HUES64 (cell line): ENCODE data around the gene OR4M1. TPM values are rescaled to one million over a fixed set of nuclear protein-coding genes. Genes with fewer than 3 reads are reported as not detected.
A peak's percentile ranks its signal among the peaks of the same experiment; 100 is the strongest.
"Not testable (repeated sequence)": the region's sequence is repeated elsewhere in the genome, so short reads cannot be mapped to it uniquely, and the experiment has no call there.

Source experiments
- H3K27ac ChIP-seq: 2 replicates; pipeline ENCODE4 v1.7.0; 2013; ENCODE audit warnings: low read depth, low read length, inconsistent platforms
- H3K27me3 ChIP-seq: 2 replicates; pipeline ENCODE4 v1.6.1; 2013; ENCODE audit warnings: mild to moderate bottlenecking, low read length; ENCODE audit not compliant: insufficient read depth
- H3K36me3 ChIP-seq: 2 replicates; pipeline ENCODE4 v1.6.1; 2013; ENCODE audit warnings: mild to moderate bottlenecking, low read length; ENCODE audit not compliant: insufficient read depth
- H3K4me1 ChIP-seq: 2 replicates; pipeline ENCODE4 v1.6.1; 2013; ENCODE audit warnings: mild to moderate bottlenecking, low read length, moderate library complexity; ENCODE audit not compliant: insufficient read depth
- H3K4me3 ChIP-seq: 2 replicates; pipeline ENCODE4 v1.5.1; 2013; ENCODE audit warnings: mild to moderate bottlenecking, low read length, moderate library complexity
- H3K9ac ChIP-seq: 2 replicates; pipeline ENCODE4 v1.6.1; 2013; ENCODE audit warnings: mild to moderate bottlenecking, low read depth, low read length
- H3K9me3 ChIP-seq: 2 replicates; pipeline ENCODE4 v1.6.1; 2013; ENCODE audit warnings: low read depth, low read length; ENCODE audit not compliant: insufficient read depth
- WGBS: fragments of 150-250, 120-280 bp; methylation state at CpG from one replicate; pipeline ENCODE4 v1.1.7; 2013; ENCODE audit warnings: missing lambda C conversion rate; 5-methylcytosine and 5-hydroxymethylcytosine counted together
- polyA plus RNA-seq, 2 experiments: library from polyadenylated mRNA; stranded (reverse); fragments of 50-300 nt; gene quantifications; one replicate each; pipeline ENCODE4 v1.2.3, GENCODE V29; 2013

OR4M1 gene
- not detected for polyA plus RNA-seq (2013, experiment 1 of 2)
- polyA plus RNA-seq (2013, experiment 2 of 2): not detected

GRCh38 chr14:19773204-19773603 is at the start of gene OR4M1:
OR4M1 (plus strand) TSS chr14:19773504; CDS start chr14:19780323, 6,819 bp downstream.
- 17% methylated on average over 1 of the region's 1 CpG for WGBS
- H3K4me3 ChIP-seq, H3K9ac ChIP-seq, H3K36me3 ChIP-seq, H3K27me3 ChIP-seq, H3K27ac ChIP-seq, H3K4me1 ChIP-seq: not testable (repeated sequence)
- H3K9me3 ChIP-seq: peaks cover 93% of the 10 kb centered on the region

GRCh38 chr14:19729359-19729758 is 43.9 kb upstream of the OR4M1 start:
- no peaks in the 10 kb centered on the region for H3K4me1 ChIP-seq
- H3K4me3 ChIP-seq: no peak overlapping the region
- no peaks in the 10 kb centered on the region for H3K36me3 ChIP-seq
- peaks cover 90% of the 10 kb centered on the region for H3K9me3 ChIP-seq
- H3K9ac ChIP-seq: no peak overlapping the region
- H3K27ac ChIP-seq: no peak overlapping the region
- no peaks in the 10 kb centered on the region for H3K27me3 ChIP-seq

- WGBS: 79% methylated on average over 2 of the region's 2 CpGs
- H3K9me3 ChIP-seq: peaks cover 94% of the 10 kb centered on the region
Observed at GRCh38 chr14:19729763-19730162, 43.5 kb upstream of the OR4M1 start.

GRCh38 chr14:19733893-19734292 is 39.4 kb upstream of the OR4M1 start:
- H3K27me3 ChIP-seq: not testable (repeated sequence)
- peaks cover 92% of the 10 kb centered on the region for H3K9me3 ChIP-seq

More at GRCh38 chr14:19729763-19730162, 43.5 kb upstream of the OR4M1 start:
- H3K4me1 ChIP-seq: no peaks in the 10 kb centered on the region
- no peak overlapping the region for H3K9ac ChIP-seq
- no peaks in the 10 kb centered on the region for H3K27me3 ChIP-seq
- no peaks in the 10 kb centered on the region for H3K36me3 ChIP-seq
- H3K27ac ChIP-seq: no peak overlapping the region
- no peak overlapping the region for H3K4me3 ChIP-seq

GRCh38 chr14:19743256-19743655 is 30.0 kb upstream of the OR4M1 start, which contains the start of gene OR4Q3:
OR4Q3 (plus strand) TSS chr14:19743571.
- 100% methylated on average over 1 of the region's 1 CpG for WGBS
- H3K4me1 ChIP-seq: no peaks in the 10 kb centered on the region
- H3K36me3 ChIP-seq: no peaks in the 10 kb centered on the region
- H3K4me3 ChIP-seq: no peak within 1 kb of the TSS
- no peaks in the 10 kb centered on the region for H3K27me3 ChIP-seq
- no peak within 1 kb of the TSS for H3K27ac ChIP-seq
- no peak within 1 kb of the TSS for H3K9ac ChIP-seq
- peaks cover 95% of the 10 kb centered on the region for H3K9me3 ChIP-seq

More at GRCh38 chr14:19733893-19734292, 39.4 kb upstream of the OR4M1 start:
- not testable (repeated sequence) for H3K4me1 ChIP-seq, H3K4me3 ChIP-seq, H3K27ac ChIP-seq, H3K36me3 ChIP-seq, H3K9ac ChIP-seq
- WGBS: 89% methylated on average over 3 of the region's 3 CpGs

- not testable (repeated sequence) for H3K27ac ChIP-seq, H3K9ac ChIP-seq, H3K4me1 ChIP-seq, H3K27me3 ChIP-seq, H3K36me3 ChIP-seq
- Histone ChIP-seq H3K4me3 (0 out of 2 replicates have a peak overlapping the region, but pooled peaks have one; percentile 2), H3K9me3 (peaks cover 97% of the 10 kb centered on the region)
Observed at GRCh38 chr14:19752316-19752715, 21.0 kb upstream of the OR4M1 start.

GRCh38 chr14:19754172-19754571 is 19.1 kb upstream of the OR4M1 start:
- no peak overlapping the region for H3K4me3 ChIP-seq
- no peaks in the 10 kb centered on the region for H3K27me3 ChIP-seq
- H3K9me3 ChIP-seq: peaks cover 95% of the 10 kb centered on the region
- no peak overlapping the region for H3K27ac ChIP-seq
- WGBS: 10% methylated on average over 2 of the region's 2 CpGs
- no peaks in the 10 kb centered on the region for H3K4me1 ChIP-seq
- no peaks in the 10 kb centered on the region for H3K36me3 ChIP-seq
- H3K9ac ChIP-seq: no peak overlapping the region

- H3K4me1 ChIP-seq, H3K27ac ChIP-seq, H3K27me3 ChIP-seq, H3K4me3 ChIP-seq, H3K9ac ChIP-seq, H3K36me3 ChIP-seq: not testable (repeated sequence)
- WGBS: 67% methylated on average over 3 of the region's 3 CpGs
- H3K9me3 ChIP-seq: peaks cover 94% of the 10 kb centered on the region
Observed at GRCh38 chr14:19771491-19771890, 1.8 kb upstream of the OR4M1 start.

GRCh38 chr14:19771895-19772430 is 1.3 kb upstream of the OR4M1 start:
- Histone ChIP-seq H3K36me3 (no peaks in the 10 kb centered on the region), H3K9ac (no peak overlapping the region), H3K27ac (no peak overlapping the region), H3K4me3 (no peak overlapping the region), H3K4me1 (no peaks in the 10 kb centered on the region), H3K9me3 (peaks cover 92% of the 10 kb centered on the region), H3K27me3 (no peaks in the 10 kb centered on the region)
- 100% methylated on average over 1 of the region's 1 CpG for WGBS

- H3K27ac ChIP-seq, H3K27me3 ChIP-seq, H3K4me1 ChIP-seq, H3K4me3 ChIP-seq, H3K9ac ChIP-seq, H3K36me3 ChIP-seq: not testable (repeated sequence)
- WGBS: 60% methylated on average over 2 of the region's 2 CpGs
- H3K9me3 ChIP-seq: peaks cover 93% of the 10 kb centered on the region
Observed at GRCh38 chr14:19772454-19772853, 850 bp upstream of the OR4M1 start.

GRCh38 chr14:19775587-19775986 is 2.3 kb downstream of the OR4M1 start:
- H3K27ac ChIP-seq: no peak overlapping the region
- H3K27me3 ChIP-seq: no peaks in the 10 kb centered on the region
- no peaks in the 10 kb centered on the region for H3K4me1 ChIP-seq
- H3K4me3 ChIP-seq: no peak overlapping the region
- H3K9me3 ChIP-seq: peaks cover 95% of the 10 kb centered on the region
- 70% methylated on average over 1 of the region's 1 CpG for WGBS
- no peaks in the 10 kb centered on the region for H3K36me3 ChIP-seq
- H3K9ac ChIP-seq: no peak overlapping the region

- not testable (repeated sequence) for H3K36me3 ChIP-seq, H3K27me3 ChIP-seq, H3K4me3 ChIP-seq, H3K4me1 ChIP-seq, H3K27ac ChIP-seq, H3K9ac ChIP-seq
- 84% methylated on average over 16 of the region's 16 CpGs for WGBS
- peaks cover 98% of the 10 kb centered on the region for H3K9me3 ChIP-seq
Observed at GRCh38 chr14:19785848-19786247, 12.5 kb downstream of the OR4M1 start.
